ENCODE measurements around the gene SEL1L2.
"Not testable (repeated sequence)": the region's sequence is repeated elsewhere in the genome, so short reads cannot be mapped to it uniquely, and the experiment has no call there.

SEL1L2 gene

GRCh38 chr20:13990465-13990864 is at the start of gene SEL1L2:
TSS of gene SEL1L2 (minus strand) at chr20:13990614. CDS start at chr20:13990534, 80 bp downstream.
- in situ Hi-C loops (cut with MboI; ENCODE audit: low sequenced_read_pairs) = no loop called here

- in situ Hi-C loops (cut with MboI; ENCODE audit: low sequenced_read_pairs) = no loop called here
Measured at GRCh38 chr20:14036567-14036966, 46.2 kb upstream of the SEL1L2 start.

GRCh38 chr20:14033310-14033709 is 42.9 kb upstream of the SEL1L2 start:
- in situ Hi-C loops (cut with MboI; ENCODE audit: low sequenced_read_pairs) = no loop called here

DNA sequence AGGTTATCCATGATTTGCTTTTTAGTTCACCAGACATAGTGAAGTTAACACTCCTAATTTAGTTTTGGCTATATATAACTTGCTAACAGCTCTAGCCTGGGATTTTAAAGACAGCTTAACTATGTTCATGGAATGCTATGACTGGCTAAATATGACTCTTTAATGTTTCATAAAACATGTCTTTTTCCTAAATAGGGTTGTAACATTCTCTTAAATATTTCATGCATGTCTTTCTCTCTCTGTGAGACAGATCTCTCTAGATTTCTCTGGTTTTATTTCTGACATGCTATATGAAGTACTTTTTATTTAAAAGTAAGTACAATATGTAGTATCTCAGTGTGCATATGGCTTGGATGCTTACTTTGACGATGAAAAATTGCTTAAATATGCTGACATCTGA is 40.6 kb upstream of the SEL1L2 start:
- in situ Hi-C loops (cut with MboI; ENCODE audit: low sequenced_read_pairs) = no loop called here

- in situ Hi-C loops (cut with MboI; ENCODE audit: low sequenced_read_pairs) = no loop called here
Measured at GRCh38 chr20:14012671-14013070, 22.3 kb upstream of the SEL1L2 start.

DNA sequence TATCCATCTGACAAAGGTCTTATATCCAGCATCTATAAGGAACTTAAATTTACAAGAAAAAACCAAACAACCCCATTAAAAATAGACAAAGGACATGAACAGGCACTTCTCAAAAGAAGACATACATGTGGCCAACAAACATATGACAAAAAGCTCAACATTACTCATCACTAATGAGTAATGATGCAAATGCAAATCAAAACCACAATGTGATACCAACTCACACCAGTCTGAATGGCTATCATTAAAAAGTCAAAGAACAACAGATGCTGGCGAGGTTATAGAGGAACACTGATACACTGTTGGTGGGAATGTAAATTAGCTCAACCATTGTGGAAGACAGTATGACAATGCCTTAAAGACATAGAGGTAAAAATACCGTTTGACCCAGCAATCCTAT is 18.8 kb upstream of the SEL1L2 start:
- in situ Hi-C loops (cut with MboI; ENCODE audit: low sequenced_read_pairs) = no loop called here

DNA sequence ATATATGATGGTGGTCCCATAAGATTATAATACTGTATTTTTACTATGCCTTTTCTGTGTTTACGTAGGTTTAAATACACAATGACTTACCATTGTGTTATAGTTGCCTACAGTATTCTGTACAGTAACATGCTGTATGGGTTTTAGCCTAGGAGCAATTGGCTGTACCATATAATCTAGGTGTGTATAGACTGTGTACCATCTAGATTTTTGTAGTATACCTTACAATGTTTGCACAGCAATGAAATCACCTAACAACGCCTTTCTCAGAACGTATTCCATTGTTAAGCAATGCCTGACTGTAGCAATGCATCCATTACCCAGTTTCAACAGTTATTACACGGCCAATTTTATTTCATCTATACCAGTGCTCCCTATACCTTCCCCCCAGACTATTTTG is 15.6 kb upstream of the SEL1L2 start:
- in situ Hi-C loops (cut with MboI; ENCODE audit: low sequenced_read_pairs) = no loop called here

GRCh38 chr20:14000917-14001316 is 10.5 kb upstream of the SEL1L2 start:
- in situ Hi-C loops (cut with MboI; ENCODE audit: low sequenced_read_pairs) = no loop called here

GRCh38 chr20:13996265-13996664 is 5.9 kb upstream of the SEL1L2 start:
- in situ Hi-C loops (cut with MboI; ENCODE audit: low sequenced_read_pairs) = no loop called here

GRCh38 chr20:13995841-13996240 is 5.4 kb upstream of the SEL1L2 start:
- in situ Hi-C loops (cut with MboI; ENCODE audit: low sequenced_read_pairs) = no loop called here

DNA sequence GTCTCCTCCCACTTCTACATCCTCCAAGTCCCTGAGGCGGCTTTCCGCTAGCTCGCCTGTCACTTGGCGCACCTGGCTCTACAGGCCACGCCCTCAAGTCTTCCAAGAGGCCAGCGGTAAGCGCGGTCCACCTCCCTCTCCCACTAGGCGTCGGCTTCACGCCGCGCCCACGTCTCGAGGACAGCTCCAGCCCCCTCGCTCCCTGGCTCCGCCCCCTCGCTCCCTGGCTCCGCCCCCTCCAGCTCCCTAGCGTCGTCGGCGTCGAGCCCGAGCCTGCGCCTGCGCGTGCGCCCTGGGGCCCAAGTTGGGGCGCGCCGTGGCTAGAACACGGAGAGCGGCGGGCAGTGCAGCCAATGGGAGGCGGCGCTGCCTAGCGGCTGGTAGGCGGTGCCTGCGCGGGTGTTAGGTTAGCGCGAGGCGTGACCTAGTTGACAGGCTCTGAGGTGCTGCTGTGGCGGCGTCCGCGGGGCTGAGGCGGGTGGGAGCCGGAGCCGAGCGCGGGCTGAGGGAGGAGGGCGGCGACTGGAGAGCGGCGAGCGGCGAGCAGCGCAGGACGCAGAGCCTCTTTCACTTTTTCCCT is 4.8 kb upstream of the SEL1L2 start, which contains the start of gene MACROD2:
Gene MACROD2, plus strand, starts transcription at position 431 of the 580 bp plus-strand sequence.
- in situ Hi-C loops (cut with MboI; ENCODE audit: low sequenced_read_pairs) = no loop called here

DNA sequence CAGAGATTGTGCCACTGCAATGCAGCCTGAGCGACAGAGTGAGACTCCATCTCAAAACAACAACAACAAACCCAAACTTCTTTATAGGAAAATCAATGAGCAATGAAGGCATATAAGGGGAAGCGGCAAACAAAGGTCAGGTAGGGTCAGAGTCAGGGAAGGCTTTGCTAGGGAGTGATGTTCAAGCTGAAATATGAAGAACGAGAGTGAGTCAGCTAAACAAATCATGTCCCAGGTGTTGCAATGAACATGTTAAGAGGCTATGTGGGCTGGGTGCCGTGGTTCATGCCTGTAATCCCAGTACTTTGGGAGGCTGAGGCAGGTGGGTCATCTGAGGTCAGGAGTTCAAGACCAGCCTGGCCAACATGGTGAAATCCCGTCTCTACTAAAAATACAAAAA is 1.5 kb upstream of the SEL1L2 start:
- in situ Hi-C loops (cut with MboI; ENCODE audit: low sequenced_read_pairs) = not testable (repeated sequence)

DNA sequence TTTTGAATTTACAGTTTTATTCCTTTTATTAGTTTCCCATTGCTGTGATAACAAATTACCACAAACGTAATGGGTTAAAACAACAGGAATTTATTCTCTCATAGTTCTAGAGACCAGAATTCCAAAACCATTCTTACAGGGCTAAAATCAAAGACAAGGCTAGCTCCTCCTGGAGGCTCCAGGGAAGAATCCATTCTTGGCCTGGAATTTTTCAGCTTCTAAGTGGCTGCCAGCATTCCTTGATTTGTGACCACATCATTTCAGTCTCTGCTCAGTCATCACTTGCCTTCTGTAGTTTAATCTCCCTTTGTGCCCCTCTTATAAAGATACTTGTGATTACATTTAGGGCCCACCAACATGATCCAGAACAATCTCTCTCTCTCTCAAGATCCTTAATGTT is 897 bp upstream of the SEL1L2 start:
- in situ Hi-C loops (cut with MboI; ENCODE audit: low sequenced_read_pairs) = no loop called here

- in situ Hi-C loops (cut with MboI; ENCODE audit: low sequenced_read_pairs) = no loop called here
Measured at GRCh38 chr20:13984211-13984610, 6.2 kb downstream of the SEL1L2 start.

DNA sequence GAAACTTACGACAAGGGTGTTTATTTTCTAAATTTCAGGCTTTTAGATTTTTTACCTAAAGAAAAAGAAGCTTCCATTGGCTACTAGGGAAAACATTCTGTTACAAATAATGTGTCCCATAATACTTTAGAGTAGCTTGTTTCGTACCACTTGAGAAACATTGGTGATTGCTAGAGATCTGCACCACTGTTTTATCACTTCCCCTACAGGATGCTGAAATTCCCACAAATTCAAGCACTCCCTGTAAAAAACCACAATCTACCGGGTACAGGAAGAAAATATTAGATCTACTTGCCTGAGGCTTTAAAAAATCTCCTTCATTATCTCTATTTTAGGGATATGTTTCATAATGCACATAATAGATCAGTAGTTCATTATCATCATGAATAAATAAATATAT is 29.9 kb downstream of the SEL1L2 start:
- in situ Hi-C loops (cut with MboI; ENCODE audit: low sequenced_read_pairs) = no loop called here

GRCh38 chr20:13960119-13960518 is 30.3 kb downstream of the SEL1L2 start:
- in situ Hi-C loops (cut with MboI; ENCODE audit: low sequenced_read_pairs) = no loop called here

DNA sequence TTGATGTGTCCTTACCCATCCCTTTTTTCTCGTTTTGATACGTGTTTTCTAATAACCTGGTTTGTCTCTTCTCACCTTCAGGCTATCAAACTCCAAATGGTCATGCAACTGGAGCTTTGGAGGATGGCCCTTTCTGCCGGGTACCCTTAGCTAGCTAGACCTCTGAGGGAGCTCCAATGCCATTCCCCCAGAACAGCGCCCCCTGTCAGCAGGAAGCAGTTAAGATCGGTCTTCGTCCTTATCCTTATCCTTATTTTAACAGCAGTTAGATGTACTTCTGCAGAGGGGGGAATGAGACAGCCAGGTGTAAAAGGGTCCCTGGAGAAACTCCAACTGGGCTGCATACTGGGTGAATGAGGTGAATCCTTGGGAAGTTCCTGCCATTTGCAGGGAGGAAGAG is 37.2 kb downstream of the SEL1L2 start:
- in situ Hi-C loops (cut with MboI; ENCODE audit: low sequenced_read_pairs) = no loop called here

GRCh38 chr20:13947719-13948118 is 42.7 kb downstream of the SEL1L2 start:
- in situ Hi-C loops (cut with MboI; ENCODE audit: low sequenced_read_pairs) = no loop called here

DNA sequence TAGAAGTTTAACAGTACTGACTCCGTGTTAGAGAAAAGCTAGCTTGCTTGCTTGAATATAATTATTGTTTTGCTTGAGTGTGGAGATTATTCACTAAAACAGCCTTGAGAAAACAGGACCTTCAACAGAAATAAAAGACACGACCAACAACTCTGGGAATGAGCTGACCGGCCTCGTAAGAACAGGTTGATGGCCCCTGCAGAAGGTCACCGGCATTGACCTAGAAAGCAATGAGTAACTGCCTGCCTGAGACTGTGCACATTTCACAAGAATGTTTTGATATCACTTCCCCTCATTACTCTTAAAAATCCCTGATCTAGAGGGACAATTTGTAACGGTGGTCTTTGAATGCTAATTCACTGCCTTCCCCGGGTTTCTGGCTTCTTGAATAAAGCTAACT is 49.4 kb downstream of the SEL1L2 start:
- in situ Hi-C loops (cut with MboI; ENCODE audit: low sequenced_read_pairs) = no loop called here

DNA sequence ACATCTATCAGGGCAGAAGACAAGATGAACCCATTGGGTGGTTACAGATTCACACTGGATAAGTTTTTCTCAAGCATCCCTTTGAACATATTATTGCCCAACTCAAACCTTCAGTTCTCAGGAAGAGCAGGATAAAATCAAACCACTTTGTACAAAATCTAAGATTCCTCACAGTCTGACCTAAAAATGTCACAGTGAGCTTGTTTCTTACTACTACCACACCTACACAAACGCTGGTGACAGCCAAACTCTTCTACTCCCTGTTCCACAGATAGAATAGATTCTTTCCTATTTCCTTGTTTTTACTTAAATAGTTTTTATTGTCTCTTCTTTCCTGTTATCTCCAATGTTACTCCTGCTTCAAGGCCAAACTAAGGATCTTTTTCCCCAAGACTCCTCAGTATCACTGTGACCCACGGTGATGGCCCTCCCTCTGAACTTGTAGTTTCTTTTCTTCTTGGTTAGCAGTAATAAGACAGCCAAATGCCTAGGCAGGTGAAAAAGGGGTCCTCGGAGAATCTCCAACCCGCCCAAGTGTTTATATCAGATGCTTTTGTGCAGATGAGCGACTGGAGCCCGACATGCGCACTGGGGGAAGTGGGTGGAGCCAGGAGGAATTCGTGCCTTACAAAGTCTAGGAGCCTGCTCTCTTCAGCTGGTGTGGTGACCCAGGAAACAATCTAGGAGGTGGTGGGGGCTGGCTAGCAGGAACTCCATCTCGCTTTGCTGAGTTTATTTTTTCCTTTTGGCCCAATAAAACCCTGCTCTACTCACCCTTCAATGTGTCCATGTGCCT is 53.4 kb downstream of the SEL1L2 start:
- in situ Hi-C loops (cut with MboI; ENCODE audit: low sequenced_read_pairs) = no loop called here

DNA sequence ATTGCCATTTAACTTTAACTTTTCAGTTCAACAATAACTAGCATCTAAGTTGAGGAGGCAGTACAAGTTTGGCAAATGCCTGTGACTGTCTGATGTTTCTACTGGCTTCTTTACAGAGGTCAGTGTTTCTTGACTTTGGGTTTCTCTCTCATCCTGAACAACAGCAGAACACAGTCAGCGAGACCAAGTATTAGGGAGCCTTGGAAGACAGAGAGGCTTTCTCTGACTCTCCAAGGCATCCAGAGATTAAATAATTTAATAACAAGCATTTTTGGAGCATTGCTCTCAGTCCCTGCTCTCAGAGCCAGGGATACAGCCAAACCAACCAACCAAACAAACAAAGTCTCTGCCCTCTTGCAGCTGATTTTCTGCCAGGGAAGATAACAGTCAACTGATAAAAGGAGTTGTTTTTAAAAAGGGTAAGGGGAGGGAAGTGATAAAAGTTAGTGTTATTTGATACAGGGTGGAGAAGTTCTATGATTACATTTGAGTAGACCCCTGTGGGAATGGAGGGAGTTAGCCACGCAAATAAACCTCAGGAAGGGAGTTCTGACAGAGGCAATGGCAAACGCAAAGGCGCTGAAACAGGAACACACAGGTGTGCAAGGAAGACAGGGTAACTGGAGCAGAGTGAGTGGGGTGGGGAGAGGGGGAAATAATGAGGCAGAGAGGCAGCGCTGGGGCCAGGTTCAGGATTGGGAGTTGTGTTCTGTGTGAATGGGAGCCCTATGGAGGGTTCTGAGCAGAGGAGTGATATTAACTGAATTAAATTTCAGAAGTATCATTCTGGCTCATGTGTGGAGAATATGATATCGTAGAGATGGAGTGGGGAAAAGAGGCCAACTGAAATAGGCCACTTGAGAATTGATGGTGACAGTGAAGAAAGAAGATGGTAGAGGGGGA is 55.2 kb downstream of the SEL1L2 start:
- in situ Hi-C loops (cut with MboI; ENCODE audit: low sequenced_read_pairs) = no loop called here

GRCh38 chr20:13930281-13930680 is 60.1 kb downstream of the SEL1L2 start:
- in situ Hi-C loops (cut with MboI; ENCODE audit: low sequenced_read_pairs) = no loop called here

Data from hTERT RPE-1 (cell line).